GM23338 (cell line): Measurements from ENCODE around the gene UGDH. TPM values are rescaled to one million over a fixed set of nuclear protein-coding genes. Genes with fewer than 3 reads are reported as not detected.

Source experiments
- ATAC-seq: fragments of 200-7000 bp; cut with Tn5 transposase; 3 replicates; pipeline ENCODE4 v1.9.1; 2020
- DNase-seq: peaks from one replicate; pipeline ENCODE4 v3.0.0-alpha.2; 2015; ENCODE audit warnings: low spot score
- H2AFZ ChIP-seq: fragments of 200-600 bp; sonication (generic); 2 replicates; pipeline ENCODE4 v1.8.0; 2016; ENCODE audit warnings: antibody characterized with exemption, mild to moderate bottlenecking, moderate library complexity
- H3F3A ChIP-seq: fragments of 200-600 bp; sonication (generic); replicated peaks from 2 replicates; pipeline ENCODE4 v1.8.0; 2017; ENCODE audit warnings: antibody characterized with exemption, mixed run types, low read depth
- H3K27ac ChIP-seq: fragments of 200-600 bp; sonication (generic); 2 replicates; pipeline ENCODE4 v1.6.1; 2016; ENCODE audit warnings: low read depth
- H3K27me3 ChIP-seq: fragments of 200-600 bp; sonication (generic); 2 replicates; pipeline ENCODE4 v1.8.0; 2016; ENCODE audit warnings: mild to moderate bottlenecking, mixed run types, moderate library complexity; ENCODE audit not compliant: insufficient read depth
- H3K36me3 ChIP-seq: fragments of 200-600 bp; sonication (generic); 2 replicates; pipeline ENCODE4 v1.8.0; 2016; ENCODE audit warnings: mild to moderate bottlenecking; ENCODE audit not compliant: insufficient read depth
- H3K4me1 ChIP-seq: fragments of 200-600 bp; sonication (generic); 2 replicates; pipeline ENCODE4 v1.8.0; 2016; ENCODE audit warnings: mild to moderate bottlenecking, moderate library complexity; ENCODE audit not compliant: insufficient read depth
- H3K4me2 ChIP-seq: fragments of 200-600 bp; sonication (generic); 2 replicates; pipeline ENCODE4 v1.7.1; 2017; ENCODE audit warnings: mixed run types
- H3K4me3 ChIP-seq: fragments of 200-600 bp; sonication (generic); 2 replicates; pipeline ENCODE4 v1.6.1; 2016; ENCODE audit warnings: mixed run types
- H3K79me2 ChIP-seq: fragments of 200-600 bp; sonication (generic); replicated peaks from 2 replicates; pipeline ENCODE4 v1.8.0; 2017; ENCODE audit warnings: mild to moderate bottlenecking; ENCODE audit not compliant: insufficient read depth
- H3K9me2 ChIP-seq: fragments of 200-600 bp; sonication (generic); 2 replicates; pipeline ENCODE4 v1.8.0; 2017; ENCODE audit not compliant: insufficient read depth
- H4K20me1 ChIP-seq: fragments of 200-600 bp; sonication (generic); replicated peaks from 2 replicates; pipeline ENCODE4 v1.8.0; 2017; ENCODE audit warnings: mild to moderate bottlenecking; ENCODE audit not compliant: insufficient read depth
- H3K27ac Mint-ChIP-seq: 2 replicates; pipeline ENCODE4 v1.8.0; 2020; ENCODE audit warnings: inconsistent platforms, mild to moderate bottlenecking, moderate library complexity, mixed read lengths
- H3K27me3 Mint-ChIP-seq: 3 replicates; pipeline ENCODE4 v1.8.0; 2022; ENCODE audit warnings: low read depth, mild to moderate bottlenecking, moderate library complexity, mixed read lengths, inconsistent platforms; ENCODE audit not compliant: insufficient read depth, poor library complexity
- H3K36me3 Mint-ChIP-seq: 3 replicates; pipeline ENCODE4 v1.8.0; 2021; ENCODE audit warnings: low read depth, mild to moderate bottlenecking, inconsistent platforms, moderate library complexity, mixed read lengths
- H3K4me1 Mint-ChIP-seq: 3 replicates; pipeline ENCODE4 v1.8.0; 2020; ENCODE audit warnings: mild to moderate bottlenecking, inconsistent platforms, mixed read lengths
- H3K4me3 Mint-ChIP-seq: 3 replicates; pipeline ENCODE4 v1.8.0; 2021; ENCODE audit warnings: moderate library complexity, mild to moderate bottlenecking, inconsistent platforms, mixed read lengths
- H3K9me3 Mint-ChIP-seq: 3 replicates; pipeline ENCODE4 v1.8.0; 2020; ENCODE audit warnings: moderate library complexity, mild to moderate bottlenecking, inconsistent platforms, mixed read lengths
- CREB1 ChIP-seq: fragments of 250-450 bp; sonication (Bioruptor Pico); IDR thresholded peaks from 2 replicates; pipeline ENCODE4 v1.5.0; 2020; ENCODE audit warnings: low read depth, mild to moderate bottlenecking, moderate library complexity
- EZH2 ChIP-seq: fragments of 200-600 bp; sonication (generic); IDR thresholded peaks from one replicate; pipeline ENCODE4 v1.8.0; 2017; ENCODE audit warnings: antibody characterized with exemption, mild to moderate bottlenecking, low read depth; ENCODE audit not compliant: unreplicated experiment
- JUNB ChIP-seq: IDR thresholded peaks from one replicate; pipeline ENCODE4 v1.6.1; 2016; ENCODE audit warnings: antibody characterized with exemption; ENCODE audit not compliant: unreplicated experiment
- NANOG ChIP-seq: IDR thresholded peaks from 2 replicates; pipeline ENCODE4 v1.6.1; 2016; ENCODE audit warnings: antibody characterized with exemption, borderline replicate concordance
- POLR2AphosphoS5 ChIP-seq: IDR thresholded peaks from 2 replicates; pipeline ENCODE4 v1.6.1; 2016; ENCODE audit warnings: antibody characterized with exemption, low read depth
- STAT1 ChIP-seq: IDR thresholded peaks from one replicate; pipeline ENCODE4 v1.6.1; 2016; ENCODE audit warnings: antibody characterized with exemption; ENCODE audit not compliant: unreplicated experiment
- ZNF114 ChIP-seq: fragments of 250-450 bp; sonication (Bioruptor Pico); IDR thresholded peaks from 2 replicates; pipeline ENCODE4 v1.5.0; 2020; ENCODE audit warnings: mild to moderate bottlenecking, moderate library complexity
- ZNF331 ChIP-seq: fragments of 250-450 bp; sonication (Bioruptor Pico); IDR thresholded peaks from 2 replicates; pipeline ENCODE4 v1.5.0; 2020; ENCODE audit warnings: low read depth, mild to moderate bottlenecking, moderate library complexity
- polyA plus RNA-seq: library from polyadenylated mRNA; unstranded; fragments of >200 nt; fragmentation: Nextera tagmentation; extraction: Ambion mirVana; gene quantifications from 2 replicates; pipeline ENCODE4 v1.2.1, GENCODE V29; 2016
- total RNA-seq: library from RNA; depleted of rRNA; stranded (reverse); fragments of >200 nt; shearing (Covaris generic); gene quantifications from 2 replicates; pipeline ENCODE4 v1.2.3, GENCODE V29; 2014
- TF ChIP-seq, protein P1 (sequence below): IDR thresholded peaks from one replicate; pipeline ENCODE4 v1.6.1; 2018; ENCODE audit warnings: antibody characterized with exemption; ENCODE audit not compliant: unreplicated experiment
- TF ChIP-seq, protein P2 (sequence below), 2 experiments: fragments of 200-600 bp in 1 of 2; sonication (generic) in 1 of 2; conservative IDR thresholded peaks; 2 replicates each; pipeline versions ENCODE4 v1.5.1 to v1.6.1; 2016 to 2017; ENCODE audit warnings: antibody characterized with exemption in 2 of 2, low read depth in 2 of 2, mild to moderate bottlenecking in 2 of 2, moderate library complexity in 1 of 2
- TF ChIP-seq, protein P3 (sequence below): fragments of 250-450 bp; sonication (Bioruptor Pico); IDR thresholded peaks from 2 replicates; pipeline ENCODE4 v1.5.0; 2020; ENCODE audit warnings: mild to moderate bottlenecking, moderate library complexity
- TF ChIP-seq, protein P4 (sequence below): IDR thresholded peaks from 2 replicates; pipeline ENCODE4 v1.6.1; 2016; ENCODE audit warnings: antibody characterized with exemption

UGDH gene
- total and polyA plus RNA-seq, 2 experiments from 2014 or later = 48.9 to 81.3 TPM

DNA sequence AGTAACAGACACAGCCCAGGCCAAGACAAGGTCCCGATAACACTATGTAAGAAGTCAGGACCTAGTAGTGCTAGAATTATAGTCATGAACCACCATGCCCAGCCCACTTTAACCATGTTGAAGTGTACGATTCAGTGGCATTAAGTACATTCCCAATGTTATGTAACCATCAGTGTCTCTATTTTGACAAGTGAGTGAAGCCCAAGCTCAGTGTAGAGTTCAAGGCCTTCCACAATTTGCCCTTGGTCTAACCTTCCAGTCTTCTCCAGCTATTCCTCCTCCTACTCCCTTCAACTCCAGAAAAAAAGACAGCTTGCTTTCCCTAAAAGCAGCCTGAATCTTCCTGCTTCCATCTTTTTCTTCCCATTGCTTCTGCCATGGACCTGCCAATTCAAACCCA, 36.9 kb downstream of the UGDH start (continued):
- TF ChIP-seq, protein P1, sequence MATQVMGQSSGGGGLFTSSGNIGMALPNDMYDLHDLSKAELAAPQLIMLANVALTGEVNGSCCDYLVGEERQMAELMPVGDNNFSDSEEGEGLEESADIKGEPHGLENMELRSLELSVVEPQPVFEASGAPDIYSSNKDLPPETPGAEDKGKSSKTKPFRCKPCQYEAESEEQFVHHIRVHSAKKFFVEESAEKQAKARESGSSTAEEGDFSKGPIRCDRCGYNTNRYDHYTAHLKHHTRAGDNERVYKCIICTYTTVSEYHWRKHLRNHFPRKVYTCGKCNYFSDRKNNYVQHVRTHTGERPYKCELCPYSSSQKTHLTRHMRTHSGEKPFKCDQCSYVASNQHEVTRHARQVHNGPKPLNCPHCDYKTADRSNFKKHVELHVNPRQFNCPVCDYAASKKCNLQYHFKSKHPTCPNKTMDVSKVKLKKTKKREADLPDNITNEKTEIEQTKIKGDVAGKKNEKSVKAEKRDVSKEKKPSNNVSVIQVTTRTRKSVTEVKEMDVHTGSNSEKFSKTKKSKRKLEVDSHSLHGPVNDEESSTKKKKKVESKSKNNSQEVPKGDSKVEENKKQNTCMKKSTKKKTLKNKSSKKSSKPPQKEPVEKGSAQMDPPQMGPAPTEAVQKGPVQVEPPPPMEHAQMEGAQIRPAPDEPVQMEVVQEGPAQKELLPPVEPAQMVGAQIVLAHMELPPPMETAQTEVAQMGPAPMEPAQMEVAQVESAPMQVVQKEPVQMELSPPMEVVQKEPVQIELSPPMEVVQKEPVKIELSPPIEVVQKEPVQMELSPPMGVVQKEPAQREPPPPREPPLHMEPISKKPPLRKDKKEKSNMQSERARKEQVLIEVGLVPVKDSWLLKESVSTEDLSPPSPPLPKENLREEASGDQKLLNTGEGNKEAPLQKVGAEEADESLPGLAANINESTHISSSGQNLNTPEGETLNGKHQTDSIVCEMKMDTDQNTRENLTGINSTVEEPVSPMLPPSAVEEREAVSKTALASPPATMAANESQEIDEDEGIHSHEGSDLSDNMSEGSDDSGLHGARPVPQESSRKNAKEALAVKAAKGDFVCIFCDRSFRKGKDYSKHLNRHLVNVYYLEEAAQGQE = no peak
- TF ChIP-seq STAT1 (no peak), NANOG (no peak), CREB1 (CRISPR knock-in tag) (no peak), ZNF114 (CRISPR knock-in tag) (no peak), JUNB (no peak), EZH2 (no peak)

GRCh38 chr4:39486221-39486804, 40.9 kb downstream of the UGDH start:
- peaks cover 15% of the 10 kb centered on the region for H3K9me3 Mint-ChIP-seq
- no peak for DNase-seq
- H3K36me3 Mint-ChIP-seq = peaks cover 9% of the 10 kb centered on the region
- H3K79me2 ChIP-seq = no peaks in the 10 kb centered on the region
- no peak for ATAC-seq
- H3K4me1 Mint-ChIP-seq = no peaks in the 10 kb centered on the region
- H3K36me3 ChIP-seq = no peaks in the 10 kb centered on the region
- no peaks in the 10 kb centered on the region for H4K20me1 ChIP-seq
- no peak overlapping the region for H3K27ac ChIP-seq
- no peaks in the 10 kb centered on the region for H3K9me2 ChIP-seq
- no peak overlapping the region for H3K4me3 ChIP-seq
- H3K4me3 Mint-ChIP-seq = no peak overlapping the region
- no peak overlapping the region for H2AFZ ChIP-seq
- H3K4me1 ChIP-seq = no peaks in the 10 kb centered on the region
- H3K4me2 ChIP-seq = no peak overlapping the region
- H3K27me3 ChIP-seq = no peaks in the 10 kb centered on the region
- H3K27me3 Mint-ChIP-seq = peaks cover 2% of the 10 kb centered on the region
- H3F3A ChIP-seq = no peaks in the 10 kb centered on the region
- H3K27ac Mint-ChIP-seq = no peak overlapping the region
- no peak for TF ChIP-seq CREB1 (CRISPR knock-in tag)
- TF ChIP-seq ZNF331 (CRISPR knock-in tag) = no peak
- TF ChIP-seq STAT1 = no peak
- no peak for TF ChIP-seq EZH2
- no peak for TF ChIP-seq POLR2AphosphoS5
- TF ChIP-seq, protein P2, sequence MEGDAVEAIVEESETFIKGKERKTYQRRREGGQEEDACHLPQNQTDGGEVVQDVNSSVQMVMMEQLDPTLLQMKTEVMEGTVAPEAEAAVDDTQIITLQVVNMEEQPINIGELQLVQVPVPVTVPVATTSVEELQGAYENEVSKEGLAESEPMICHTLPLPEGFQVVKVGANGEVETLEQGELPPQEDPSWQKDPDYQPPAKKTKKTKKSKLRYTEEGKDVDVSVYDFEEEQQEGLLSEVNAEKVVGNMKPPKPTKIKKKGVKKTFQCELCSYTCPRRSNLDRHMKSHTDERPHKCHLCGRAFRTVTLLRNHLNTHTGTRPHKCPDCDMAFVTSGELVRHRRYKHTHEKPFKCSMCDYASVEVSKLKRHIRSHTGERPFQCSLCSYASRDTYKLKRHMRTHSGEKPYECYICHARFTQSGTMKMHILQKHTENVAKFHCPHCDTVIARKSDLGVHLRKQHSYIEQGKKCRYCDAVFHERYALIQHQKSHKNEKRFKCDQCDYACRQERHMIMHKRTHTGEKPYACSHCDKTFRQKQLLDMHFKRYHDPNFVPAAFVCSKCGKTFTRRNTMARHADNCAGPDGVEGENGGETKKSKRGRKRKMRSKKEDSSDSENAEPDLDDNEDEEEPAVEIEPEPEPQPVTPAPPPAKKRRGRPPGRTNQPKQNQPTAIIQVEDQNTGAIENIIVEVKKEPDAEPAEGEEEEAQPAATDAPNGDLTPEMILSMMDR (conservative IDR thresholded peaks at IDR 0.05; ENCODE audit: low read depth in 2 of 2) = no peak
- TF ChIP-seq, protein P3, sequence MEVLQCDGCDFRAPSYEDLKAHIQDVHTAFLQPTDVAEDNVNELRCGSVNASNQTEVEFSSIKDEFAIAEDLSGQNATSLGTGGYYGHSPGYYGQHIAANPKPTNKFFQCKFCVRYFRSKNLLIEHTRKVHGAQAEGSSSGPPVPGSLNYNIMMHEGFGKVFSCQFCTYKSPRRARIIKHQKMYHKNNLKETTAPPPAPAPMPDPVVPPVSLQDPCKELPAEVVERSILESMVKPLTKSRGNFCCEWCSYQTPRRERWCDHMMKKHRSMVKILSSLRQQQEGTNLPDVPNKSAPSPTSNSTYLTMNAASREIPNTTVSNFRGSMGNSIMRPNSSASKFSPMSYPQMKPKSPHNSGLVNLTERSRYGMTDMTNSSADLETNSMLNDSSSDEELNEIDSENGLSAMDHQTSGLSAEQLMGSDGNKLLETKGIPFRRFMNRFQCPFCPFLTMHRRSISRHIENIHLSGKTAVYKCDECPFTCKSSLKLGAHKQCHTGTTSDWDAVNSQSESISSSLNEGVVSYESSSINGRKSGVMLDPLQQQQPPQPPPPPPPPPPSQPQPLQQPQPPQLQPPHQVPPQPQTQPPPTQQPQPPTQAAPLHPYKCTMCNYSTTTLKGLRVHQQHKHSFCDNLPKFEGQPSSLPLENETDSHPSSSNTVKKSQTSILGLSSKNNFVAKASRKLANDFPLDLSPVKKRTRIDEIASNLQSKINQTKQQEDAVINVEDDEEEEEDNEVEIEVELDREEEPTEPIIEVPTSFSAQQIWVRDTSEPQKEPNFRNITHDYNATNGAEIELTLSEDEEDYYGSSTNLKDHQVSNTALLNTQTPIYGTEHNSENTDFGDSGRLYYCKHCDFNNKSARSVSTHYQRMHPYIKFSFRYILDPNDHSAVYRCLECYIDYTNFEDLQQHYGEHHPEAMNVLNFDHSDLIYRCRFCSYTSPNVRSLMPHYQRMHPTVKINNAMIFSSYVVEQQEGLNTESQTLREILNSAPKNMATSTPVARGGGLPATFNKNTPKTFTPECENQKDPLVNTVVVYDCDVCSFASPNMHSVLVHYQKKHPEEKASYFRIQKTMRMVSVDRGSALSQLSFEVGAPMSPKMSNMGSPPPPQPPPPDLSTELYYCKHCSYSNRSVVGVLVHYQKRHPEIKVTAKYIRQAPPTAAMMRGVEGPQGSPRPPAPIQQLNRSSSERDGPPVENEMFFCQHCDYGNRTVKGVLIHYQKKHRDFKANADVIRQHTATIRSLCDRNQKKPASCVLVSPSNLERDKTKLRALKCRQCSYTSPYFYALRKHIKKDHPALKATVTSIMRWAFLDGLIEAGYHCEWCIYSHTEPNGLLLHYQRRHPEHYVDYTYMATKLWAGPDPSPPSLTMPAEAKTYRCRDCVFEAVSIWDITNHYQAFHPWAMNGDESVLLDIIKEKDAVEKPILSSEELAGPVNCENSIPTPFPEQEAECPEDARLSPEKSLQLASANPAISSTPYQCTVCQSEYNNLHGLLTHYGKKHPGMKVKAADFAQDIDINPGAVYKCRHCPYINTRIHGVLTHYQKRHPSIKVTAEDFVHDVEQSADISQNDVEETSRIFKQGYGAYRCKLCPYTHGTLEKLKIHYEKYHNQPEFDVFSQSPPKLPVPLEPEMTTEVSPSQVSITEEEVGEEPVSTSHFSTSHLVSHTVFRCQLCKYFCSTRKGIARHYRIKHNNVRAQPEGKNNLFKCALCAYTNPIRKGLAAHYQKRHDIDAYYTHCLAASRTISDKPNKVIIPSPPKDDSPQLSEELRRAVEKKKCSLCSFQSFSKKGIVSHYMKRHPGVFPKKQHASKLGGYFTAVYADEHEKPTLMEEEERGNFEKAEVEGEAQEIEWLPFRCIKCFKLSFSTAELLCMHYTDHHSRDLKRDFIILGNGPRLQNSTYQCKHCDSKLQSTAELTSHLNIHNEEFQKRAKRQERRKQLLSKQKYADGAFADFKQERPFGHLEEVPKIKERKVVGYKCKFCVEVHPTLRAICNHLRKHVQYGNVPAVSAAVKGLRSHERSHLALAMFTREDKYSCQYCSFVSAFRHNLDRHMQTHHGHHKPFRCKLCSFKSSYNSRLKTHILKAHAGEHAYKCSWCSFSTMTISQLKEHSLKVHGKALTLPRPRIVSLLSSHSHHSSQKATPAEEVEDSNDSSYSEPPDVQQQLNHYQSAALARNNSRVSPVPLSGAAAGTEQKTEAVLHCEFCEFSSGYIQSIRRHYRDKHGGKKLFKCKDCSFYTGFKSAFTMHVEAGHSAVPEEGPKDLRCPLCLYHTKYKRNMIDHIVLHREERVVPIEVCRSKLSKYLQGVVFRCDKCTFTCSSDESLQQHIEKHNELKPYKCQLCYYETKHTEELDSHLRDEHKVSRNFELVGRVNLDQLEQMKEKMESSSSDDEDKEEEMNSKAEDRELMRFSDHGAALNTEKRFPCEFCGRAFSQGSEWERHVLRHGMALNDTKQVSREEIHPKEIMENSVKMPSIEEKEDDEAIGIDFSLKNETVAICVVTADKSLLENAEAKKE = no peak
- TF ChIP-seq JUNB = no peak
- TF ChIP-seq, protein P4, sequence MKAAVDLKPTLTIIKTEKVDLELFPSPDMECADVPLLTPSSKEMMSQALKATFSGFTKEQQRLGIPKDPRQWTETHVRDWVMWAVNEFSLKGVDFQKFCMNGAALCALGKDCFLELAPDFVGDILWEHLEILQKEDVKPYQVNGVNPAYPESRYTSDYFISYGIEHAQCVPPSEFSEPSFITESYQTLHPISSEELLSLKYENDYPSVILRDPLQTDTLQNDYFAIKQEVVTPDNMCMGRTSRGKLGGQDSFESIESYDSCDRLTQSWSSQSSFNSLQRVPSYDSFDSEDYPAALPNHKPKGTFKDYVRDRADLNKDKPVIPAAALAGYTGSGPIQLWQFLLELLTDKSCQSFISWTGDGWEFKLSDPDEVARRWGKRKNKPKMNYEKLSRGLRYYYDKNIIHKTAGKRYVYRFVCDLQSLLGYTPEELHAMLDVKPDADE = no peak
